ENCODE measurements around the gene DNAH12. TPM values are rescaled to one million over a fixed set of nuclear protein-coding genes. Genes with fewer than 3 reads are reported as not detected.

DNAH12 gene
- total RNA-seq, 1 experiment from 2014 or later: not detected

DNA sequence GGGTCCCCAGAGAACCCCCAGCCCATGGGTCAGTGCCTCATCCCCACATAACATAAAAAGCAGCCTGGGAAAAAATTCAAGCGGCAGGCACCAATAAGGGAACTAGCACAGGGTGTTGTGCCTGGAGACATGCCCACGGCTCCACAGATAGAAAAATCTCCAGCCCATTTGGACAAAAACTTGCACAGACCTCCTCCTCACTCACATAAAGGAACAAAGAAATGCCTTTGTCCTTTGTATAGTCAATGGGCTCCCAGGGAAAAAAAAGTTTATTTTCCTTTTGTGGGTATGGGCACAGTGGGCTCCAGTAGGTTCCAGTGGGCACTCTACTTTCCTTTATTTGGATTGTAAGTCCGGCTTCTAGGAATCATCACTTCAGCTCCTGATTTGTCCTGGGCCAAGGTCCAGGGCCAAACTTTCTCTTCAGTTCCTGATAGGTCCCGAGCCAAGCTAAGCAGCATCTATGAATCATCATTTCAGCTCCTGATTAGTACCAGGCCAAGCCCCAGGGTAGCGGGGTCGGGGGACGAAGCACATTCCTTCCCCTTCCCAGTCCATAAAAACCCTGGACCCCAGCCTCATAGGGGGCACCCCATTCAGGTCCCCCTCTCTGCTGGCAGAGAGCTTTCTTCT lies 1.6 kb upstream of the DNAH12 start:
- ChIA-PET CTCF (no interaction called here), RAD21 (ENCODE audit: low non-redundant PET in 1 of 2, low total read pairs in 2 of 2, uncharacterized antibody in 2 of 2, unreplicated experiment in 2 of 2) (no interaction called here), POLR2A (no interaction called here)
- H3K27me3 ChIP-seq (ENCODE audit: insufficient read depth, low read length): no peaks in the 10 kb centered on the region
- no peaks in the 10 kb centered on the region for H3K9me3 ChIP-seq (ENCODE audit: control insufficient read depth in 1 of 2, insufficient read depth in 1 of 2, low read depth in 1 of 2, low read length in 2 of 2)
- BruUV-seq (replicated peaks): no TSS peak
- H3K4me3 ChIP-seq (replicated peaks in 1 of 2; ENCODE audit: low read depth in 1 of 2, low read length in 2 of 2): no peak overlapping the region
- H3K4me1 ChIP-seq (ENCODE audit: control insufficient read depth in 1 of 2, insufficient read depth in 2 of 2, low read length in 2 of 2): peaks cover 0 to 5% of the 10 kb centered on the region in 2 experiments; a peak in 1 of 4 replicates
- H3K9ac ChIP-seq (ENCODE audit: low read length): no peak overlapping the region
- DNase-seq (ENCODE audit: low read depth, low spot score) (no peak), ATAC-seq (no peak)
- H3K9me2 ChIP-seq (ENCODE audit: insufficient read depth): no peaks in the 10 kb centered on the region
- no peaks in the 10 kb centered on the region for H4K20me1 ChIP-seq (ENCODE audit: insufficient read depth)
- H2AFZ ChIP-seq (ENCODE audit: low read depth, low read length, poor library complexity, severe bottlenecking): no peak overlapping the region
- H3K4me2 ChIP-seq (ENCODE audit: low read length): no peak overlapping the region
- TF ChIP-seq ZFX (IDR thresholded peaks at IDR 0.05): no peak
- TF ChIP-seq TCF7L2 (IDR thresholded peaks at IDR 0.05; ENCODE audit: borderline replicate concordance, extremely low read depth, insufficient read depth, insufficient read length): no peak
- TF ChIP-seq, protein P1, sequence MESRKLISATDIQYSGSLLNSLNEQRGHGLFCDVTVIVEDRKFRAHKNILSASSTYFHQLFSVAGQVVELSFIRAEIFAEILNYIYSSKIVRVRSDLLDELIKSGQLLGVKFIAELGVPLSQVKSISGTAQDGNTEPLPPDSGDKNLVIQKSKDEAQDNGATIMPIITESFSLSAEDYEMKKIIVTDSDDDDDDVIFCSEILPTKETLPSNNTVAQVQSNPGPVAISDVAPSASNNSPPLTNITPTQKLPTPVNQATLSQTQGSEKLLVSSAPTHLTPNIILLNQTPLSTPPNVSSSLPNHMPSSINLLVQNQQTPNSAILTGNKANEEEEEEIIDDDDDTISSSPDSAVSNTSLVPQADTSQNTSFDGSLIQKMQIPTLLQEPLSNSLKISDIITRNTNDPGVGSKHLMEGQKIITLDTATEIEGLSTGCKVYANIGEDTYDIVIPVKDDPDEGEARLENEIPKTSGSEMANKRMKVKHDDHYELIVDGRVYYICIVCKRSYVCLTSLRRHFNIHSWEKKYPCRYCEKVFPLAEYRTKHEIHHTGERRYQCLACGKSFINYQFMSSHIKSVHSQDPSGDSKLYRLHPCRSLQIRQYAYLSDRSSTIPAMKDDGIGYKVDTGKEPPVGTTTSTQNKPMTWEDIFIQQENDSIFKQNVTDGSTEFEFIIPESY (IDR thresholded peaks at IDR 0.05; ENCODE audit: extremely low read depth, insufficient replicate concordance, low read length): no peak
- TF ChIP-seq, protein P2, sequence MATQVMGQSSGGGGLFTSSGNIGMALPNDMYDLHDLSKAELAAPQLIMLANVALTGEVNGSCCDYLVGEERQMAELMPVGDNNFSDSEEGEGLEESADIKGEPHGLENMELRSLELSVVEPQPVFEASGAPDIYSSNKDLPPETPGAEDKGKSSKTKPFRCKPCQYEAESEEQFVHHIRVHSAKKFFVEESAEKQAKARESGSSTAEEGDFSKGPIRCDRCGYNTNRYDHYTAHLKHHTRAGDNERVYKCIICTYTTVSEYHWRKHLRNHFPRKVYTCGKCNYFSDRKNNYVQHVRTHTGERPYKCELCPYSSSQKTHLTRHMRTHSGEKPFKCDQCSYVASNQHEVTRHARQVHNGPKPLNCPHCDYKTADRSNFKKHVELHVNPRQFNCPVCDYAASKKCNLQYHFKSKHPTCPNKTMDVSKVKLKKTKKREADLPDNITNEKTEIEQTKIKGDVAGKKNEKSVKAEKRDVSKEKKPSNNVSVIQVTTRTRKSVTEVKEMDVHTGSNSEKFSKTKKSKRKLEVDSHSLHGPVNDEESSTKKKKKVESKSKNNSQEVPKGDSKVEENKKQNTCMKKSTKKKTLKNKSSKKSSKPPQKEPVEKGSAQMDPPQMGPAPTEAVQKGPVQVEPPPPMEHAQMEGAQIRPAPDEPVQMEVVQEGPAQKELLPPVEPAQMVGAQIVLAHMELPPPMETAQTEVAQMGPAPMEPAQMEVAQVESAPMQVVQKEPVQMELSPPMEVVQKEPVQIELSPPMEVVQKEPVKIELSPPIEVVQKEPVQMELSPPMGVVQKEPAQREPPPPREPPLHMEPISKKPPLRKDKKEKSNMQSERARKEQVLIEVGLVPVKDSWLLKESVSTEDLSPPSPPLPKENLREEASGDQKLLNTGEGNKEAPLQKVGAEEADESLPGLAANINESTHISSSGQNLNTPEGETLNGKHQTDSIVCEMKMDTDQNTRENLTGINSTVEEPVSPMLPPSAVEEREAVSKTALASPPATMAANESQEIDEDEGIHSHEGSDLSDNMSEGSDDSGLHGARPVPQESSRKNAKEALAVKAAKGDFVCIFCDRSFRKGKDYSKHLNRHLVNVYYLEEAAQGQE (IDR thresholded peaks at IDR 0.05; ENCODE audit: low read depth): no peak
- TF ChIP-seq EGR1 (IDR thresholded peaks at IDR 0.05; ENCODE audit: low read depth): no peak
- TF ChIP-seq RAD21 (IDR thresholded peaks at IDR 0.05; ENCODE audit: low read depth): no peak
- TF ChIP-seq, protein P3, sequence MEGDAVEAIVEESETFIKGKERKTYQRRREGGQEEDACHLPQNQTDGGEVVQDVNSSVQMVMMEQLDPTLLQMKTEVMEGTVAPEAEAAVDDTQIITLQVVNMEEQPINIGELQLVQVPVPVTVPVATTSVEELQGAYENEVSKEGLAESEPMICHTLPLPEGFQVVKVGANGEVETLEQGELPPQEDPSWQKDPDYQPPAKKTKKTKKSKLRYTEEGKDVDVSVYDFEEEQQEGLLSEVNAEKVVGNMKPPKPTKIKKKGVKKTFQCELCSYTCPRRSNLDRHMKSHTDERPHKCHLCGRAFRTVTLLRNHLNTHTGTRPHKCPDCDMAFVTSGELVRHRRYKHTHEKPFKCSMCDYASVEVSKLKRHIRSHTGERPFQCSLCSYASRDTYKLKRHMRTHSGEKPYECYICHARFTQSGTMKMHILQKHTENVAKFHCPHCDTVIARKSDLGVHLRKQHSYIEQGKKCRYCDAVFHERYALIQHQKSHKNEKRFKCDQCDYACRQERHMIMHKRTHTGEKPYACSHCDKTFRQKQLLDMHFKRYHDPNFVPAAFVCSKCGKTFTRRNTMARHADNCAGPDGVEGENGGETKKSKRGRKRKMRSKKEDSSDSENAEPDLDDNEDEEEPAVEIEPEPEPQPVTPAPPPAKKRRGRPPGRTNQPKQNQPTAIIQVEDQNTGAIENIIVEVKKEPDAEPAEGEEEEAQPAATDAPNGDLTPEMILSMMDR (IDR thresholded peaks at IDR 0.05 in 2 of 3, conservative IDR thresholded peaks at IDR 0.05 in 1 of 3; ENCODE audit: borderline replicate concordance in 1 of 3, insufficient read depth in 1 of 3, low read depth in 2 of 3, low read length in 2 of 3): no peak
- TF ChIP-seq ELF1 (IDR thresholded peaks at IDR 0.05; ENCODE audit: borderline replicate concordance, low read depth): no peak
- no peak for TF ChIP-seq FOSL1 (IDR thresholded peaks at IDR 0.05; ENCODE audit: low read depth)
- TF ChIP-seq CBX3 (IDR thresholded peaks at IDR 0.05; ENCODE audit: low read depth): no peak
- TF ChIP-seq, protein P4, sequence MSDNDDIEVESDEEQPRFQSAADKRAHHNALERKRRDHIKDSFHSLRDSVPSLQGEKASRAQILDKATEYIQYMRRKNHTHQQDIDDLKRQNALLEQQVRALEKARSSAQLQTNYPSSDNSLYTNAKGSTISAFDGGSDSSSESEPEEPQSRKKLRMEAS (IDR thresholded peaks at IDR 0.05): no peak
- no peak for TF ChIP-seq CEBPB (IDR thresholded peaks at IDR 0.05; ENCODE audit: low read depth)
- no peak for TF ChIP-seq YY1 (IDR thresholded peaks at IDR 0.05; ENCODE audit: extremely low read depth, insufficient replicate concordance, low read depth, low read length)
- no peak for TF ChIP-seq SRF (IDR thresholded peaks at IDR 0.05; ENCODE audit: low read depth)
- no peak for TF ChIP-seq EZH2phosphoT487 (IDR thresholded peaks at IDR 0.05; ENCODE audit: borderline replicate concordance)
- no peak for TF ChIP-seq POLR2A (IDR thresholded peaks at IDR 0.05; ENCODE audit: borderline replicate concordance, extremely low read depth, insufficient read depth, insufficient read length)
- no peak for TF ChIP-seq POLR2AphosphoS5 (IDR thresholded peaks at IDR 0.05; ENCODE audit: low read depth, low read length)
- no peak for TF ChIP-seq SP1 (IDR thresholded peaks at IDR 0.05; ENCODE audit: low read depth)
- TF ChIP-seq SIN3A (IDR thresholded peaks at IDR 0.05; ENCODE audit: low read depth): no peak
- no peak for TF ChIP-seq JUND (IDR thresholded peaks at IDR 0.05)
- intact Hi-C loops (cut with micrococcal nuclease): no loop called here
- no peaks in the 10 kb centered on the region for H3K79me2 ChIP-seq (ENCODE audit: insufficient read depth, low read length)
- no peak overlapping the region for H3K27ac ChIP-seq (ENCODE audit: low read depth, low read length)
- H3K36me3 ChIP-seq (ENCODE audit: control insufficient read depth in 1 of 2, insufficient read depth in 2 of 2, low read length in 2 of 2): no peaks in the 10 kb centered on the region

Data from HCT116 (cell line).